H9 (cell line): ENCODE measurements around the gene PARM1. TPM values are rescaled to one million over a fixed set of nuclear protein-coding genes. Genes with fewer than 3 reads are reported as not detected.

Source experiments
- DNase-seq: peaks from one replicate; pipeline ENCODE4 v3.0.0-alpha.2; 2017
- H2AFZ ChIP-seq: one replicate; pipeline ENCODE4 v1.6.1; 2013; ENCODE audit warnings: mild to moderate bottlenecking, low read length, control low read depth, moderate library complexity
- H2AK5ac ChIP-seq: 2 replicates; pipeline ENCODE4 v1.6.1; 2013; ENCODE audit warnings: low read length, control low read depth, mixed read lengths; ENCODE audit not compliant: insufficient read length
- H2BK120ac ChIP-seq: one replicate; pipeline ENCODE4 v1.6.1; 2013; ENCODE audit warnings: low read depth, mild to moderate bottlenecking, low read length, control low read depth, inconsistent platforms; ENCODE audit not compliant: poor library complexity, severe bottlenecking
- H2BK12ac ChIP-seq: 2 replicates; pipeline ENCODE4 v1.6.1; 2013; ENCODE audit warnings: low read length, control low read depth, mixed read lengths, low read depth; ENCODE audit not compliant: insufficient read length
- H2BK15ac ChIP-seq: 2 replicates; pipeline ENCODE4 v1.6.1; 2013; ENCODE audit warnings: low read depth, low read length, control low read depth
- H2BK20ac ChIP-seq: one replicate; pipeline ENCODE4 v1.6.1; 2013; ENCODE audit warnings: low read depth, mild to moderate bottlenecking, low read length, control low read depth, inconsistent platforms; ENCODE audit not compliant: poor library complexity, severe bottlenecking
- H2BK5ac ChIP-seq: 2 replicates; pipeline ENCODE4 v1.6.1; 2013; ENCODE audit warnings: low read length, control low read depth, mixed read lengths; ENCODE audit not compliant: insufficient read length
- H3K14ac ChIP-seq: 2 replicates; pipeline ENCODE4 v1.6.1; 2013; ENCODE audit warnings: low read length, control low read depth; ENCODE audit not compliant: insufficient read depth
- H3K18ac ChIP-seq: 2 replicates; pipeline ENCODE4 v1.6.1; 2013; ENCODE audit warnings: low read depth, mild to moderate bottlenecking, mixed read lengths, low read length, control low read depth; ENCODE audit not compliant: insufficient read length
- H3K23ac ChIP-seq: 2 replicates; pipeline ENCODE4 v1.6.1; 2013; ENCODE audit warnings: low read length, control low read depth, mixed read lengths, low read depth; ENCODE audit not compliant: insufficient read length
- H3K23me2 ChIP-seq: 2 replicates; pipeline ENCODE4 v1.6.1; 2013; ENCODE audit warnings: low read depth, mild to moderate bottlenecking, mixed read lengths, low read length, control low read depth; ENCODE audit not compliant: insufficient read length, poor library complexity, severe bottlenecking
- H3K27ac ChIP-seq: 2 replicates; pipeline ENCODE4 v1.5.1; 2013; ENCODE audit warnings: low read length, control low read depth, mixed read lengths, low read depth; ENCODE audit not compliant: insufficient read length
- H3K27me3 ChIP-seq: 2 replicates; pipeline ENCODE4 v1.6.1; 2013; ENCODE audit warnings: low read length, control low read depth, inconsistent platforms; ENCODE audit not compliant: insufficient read depth
- H3K4ac ChIP-seq: 2 replicates; pipeline ENCODE4 v1.6.1; 2013; ENCODE audit warnings: low read depth, mild to moderate bottlenecking, control low read depth, inconsistent platforms, low read length, moderate library complexity
- H3K4me1 ChIP-seq: 2 replicates; pipeline ENCODE4 v1.6.1; 2013; ENCODE audit warnings: low read length, control low read depth, inconsistent platforms; ENCODE audit not compliant: insufficient read depth
- H3K4me2 ChIP-seq: 2 replicates; pipeline ENCODE4 v1.6.1; 2013; ENCODE audit warnings: low read length, control low read depth, mixed read lengths; ENCODE audit not compliant: insufficient read length, insufficient read depth
- H3K56ac ChIP-seq: 2 replicates; pipeline ENCODE4 v1.6.1; 2013; ENCODE audit warnings: low read depth, mild to moderate bottlenecking, mixed read lengths, low read length, control low read depth; ENCODE audit not compliant: insufficient read length
- H3K79me1 ChIP-seq: 2 replicates; pipeline ENCODE4 v1.6.1; 2013; ENCODE audit warnings: low read depth, mild to moderate bottlenecking, moderate library complexity, low read length, control low read depth, inconsistent platforms; ENCODE audit not compliant: insufficient read depth, poor library complexity, severe bottlenecking
- H3K79me2 ChIP-seq: 2 replicates; pipeline ENCODE4 v1.6.1; 2013; ENCODE audit warnings: low read length, control low read depth, inconsistent platforms; ENCODE audit not compliant: insufficient read depth
- H3K9ac ChIP-seq: 2 replicates; pipeline ENCODE4 v1.6.1; 2013; ENCODE audit warnings: low read length, control low read depth, mixed read lengths; ENCODE audit not compliant: insufficient read length; ENCODE audit errors: extremely low read depth
- H3K9me3 ChIP-seq: one replicate; pipeline ENCODE4 v1.6.1; 2013; ENCODE audit warnings: low read depth, low read length, inconsistent platforms; ENCODE audit not compliant: control insufficient read depth
- H3T11ph ChIP-seq: one replicate; pipeline ENCODE4 v1.6.1; 2013; ENCODE audit warnings: mild to moderate bottlenecking, low read length, control low read depth, inconsistent platforms
- H4K20me1 ChIP-seq: one replicate; pipeline ENCODE4 v1.6.1; 2013; ENCODE audit not compliant: control insufficient read depth, insufficient read length, insufficient read depth
- H4K5ac ChIP-seq: 2 replicates; pipeline ENCODE4 v1.6.1; 2013; ENCODE audit warnings: low read depth, mild to moderate bottlenecking, mixed read lengths, low read length, control low read depth; ENCODE audit not compliant: insufficient read length
- H4K8ac ChIP-seq: replicated peaks from 2 replicates; pipeline ENCODE4 v1.6.1; 2013; ENCODE audit warnings: low read length, control low read depth, mixed read lengths, low read depth; ENCODE audit not compliant: insufficient read length
- H4K91ac ChIP-seq: 2 replicates; pipeline ENCODE4 v1.6.1; 2013; ENCODE audit warnings: low read depth, mild to moderate bottlenecking, moderate library complexity, mixed read lengths, low read length, control low read depth; ENCODE audit not compliant: insufficient read length
- H3K27ac Mint-ChIP-seq, 3 experiments: 2 replicates in 2 of 3; 3 replicates in 1 of 3; pipeline ENCODE4 v1.8.0; 2020 to 2021; ENCODE audit warnings: mixed read lengths in 3 of 3, mild to moderate bottlenecking in 1 of 3, moderate library complexity in 1 of 3
- H3K27me3 Mint-ChIP-seq: 2 replicates; pipeline ENCODE4 v1.8.0; 2021; ENCODE audit warnings: low read depth, mild to moderate bottlenecking, moderate library complexity, mixed read lengths
- H3K36me3 Mint-ChIP-seq, 3 experiments: 2 replicates in 2 of 3; 3 replicates in 1 of 3; pipeline ENCODE4 v1.8.0; 2020 to 2021; ENCODE audit warnings: low read depth in 3 of 3, mixed read lengths in 3 of 3; ENCODE audit not compliant: insufficient read depth in 1 of 3
- H3K4me1 Mint-ChIP-seq, 2 experiments: 2 replicates each; pipeline ENCODE4 v1.8.0; 2020; ENCODE audit warnings: mixed read lengths in 2 of 2
- H3K4me3 Mint-ChIP-seq, 2 experiments: 2 replicates in 1 of 2; 3 replicates in 1 of 2; pipeline ENCODE4 v1.8.0; 2020 to 2021; ENCODE audit warnings: mild to moderate bottlenecking in 2 of 2, mixed read lengths in 2 of 2, moderate library complexity in 1 of 2
- H3K9me3 Mint-ChIP-seq, 2 experiments: 2 replicates in 1 of 2; 3 replicates in 1 of 2; pipeline ENCODE4 v1.8.0; 2020; ENCODE audit warnings: mild to moderate bottlenecking in 2 of 2, mixed read lengths in 2 of 2, moderate library complexity in 1 of 2
- CTCF ChIP-seq: fragments of 200-600 bp; sonication (generic); conservative IDR thresholded peaks from 3 replicates; pipeline ENCODE4 v1.8.0; 2021; ENCODE audit warnings: antibody characterized with exemption, mild to moderate bottlenecking
- WGBS: extraction: QIAGEN DNeasy Blood & Tissue Kit; methylation state at CpG from one replicate; pipeline ENCODE4 v1.1.7; 2013; ENCODE audit warnings: missing lambda C conversion rate, low lambda C conversion rate, mixed read lengths; ENCODE audit not compliant: insufficient read length; ENCODE audit errors: extremely low coverage; 5-methylcytosine and 5-hydroxymethylcytosine counted together
- total RNA-seq: library from RNA; stranded (reverse); gene quantifications from 2 replicates; pipeline ENCODE4 v1.2.1, GENCODE V29; 2021

The PARM1 gene
- total RNA-seq, 1 experiment from 2014 or later = 2.0 TPM

- H3K27ac Mint-ChIP-seq = no peak overlapping the region
- no peak for TF ChIP-seq CTCF
These were observed 123.4 kb downstream of the PARM1 start for GRCh38 chr4:75056277-75056676.

More at GRCh38 chr4:75056277-75056676, 123.4 kb downstream of the PARM1 start:
- H3K4me1 ChIP-seq = no peaks in the 10 kb centered on the region
- Mint-ChIP-seq H3K36me3 (no peaks in the 10 kb centered on the region), H3K27me3 (no peaks in the 10 kb centered on the region), H3K4me1 (no peaks in the 10 kb centered on the region), H3K9me3 (no peaks in the 10 kb centered on the region), H3K4me3 (no peak overlapping the region)
- H3K23ac ChIP-seq = no peak overlapping the region
- no peak overlapping the region for H2BK12ac ChIP-seq
- no CpG with 5 or more reads among the region's 4 CpGs for WGBS
- no peak overlapping the region for H3T11ph ChIP-seq
- H4K20me1 ChIP-seq = no peaks in the 10 kb centered on the region
- H2AFZ ChIP-seq = no peak overlapping the region
- no peak overlapping the region for H3K18ac ChIP-seq
- no peak overlapping the region for H2BK15ac ChIP-seq
- H4K91ac ChIP-seq = no peak overlapping the region
- no peak overlapping the region for H2BK20ac ChIP-seq
- no peaks in the 10 kb centered on the region for H3K79me2 ChIP-seq
- H3K4ac ChIP-seq = no peak overlapping the region
- H3K23me2 ChIP-seq = no peaks in the 10 kb centered on the region
- H3K27ac ChIP-seq = no peak overlapping the region
- no peak overlapping the region for H4K8ac ChIP-seq
- H3K56ac ChIP-seq = no peak overlapping the region
- H2AK5ac ChIP-seq = no peak overlapping the region
- no peaks in the 10 kb centered on the region for H3K9me3 ChIP-seq
- no peaks in the 10 kb centered on the region for H3K27me3 ChIP-seq
- no peak for DNase-seq
- no peak overlapping the region for H3K9ac ChIP-seq
- no peak overlapping the region for H3K4me2 ChIP-seq
- H2BK5ac ChIP-seq = no peak overlapping the region
- H3K79me1 ChIP-seq = no peaks in the 10 kb centered on the region
- H4K5ac ChIP-seq = no peak overlapping the region
- no peak overlapping the region for H3K14ac ChIP-seq
- H2BK120ac ChIP-seq = no peak overlapping the region
